NOMO-1 treated with DMSO at 0.1 percent for 48 hours (cell line): ENCODE measurements around the gene SPTBN5.
A peak's percentile ranks its signal among the peaks of the same experiment; 100 is the strongest.

Experiments
- DNase-seq: peaks from one replicate; lab custom pipeline; 2025; ENCODE audit not compliant: unreplicated experiment; lab: John Stamatoyannopoulos, UW

SPTBN5 gene

DNA sequence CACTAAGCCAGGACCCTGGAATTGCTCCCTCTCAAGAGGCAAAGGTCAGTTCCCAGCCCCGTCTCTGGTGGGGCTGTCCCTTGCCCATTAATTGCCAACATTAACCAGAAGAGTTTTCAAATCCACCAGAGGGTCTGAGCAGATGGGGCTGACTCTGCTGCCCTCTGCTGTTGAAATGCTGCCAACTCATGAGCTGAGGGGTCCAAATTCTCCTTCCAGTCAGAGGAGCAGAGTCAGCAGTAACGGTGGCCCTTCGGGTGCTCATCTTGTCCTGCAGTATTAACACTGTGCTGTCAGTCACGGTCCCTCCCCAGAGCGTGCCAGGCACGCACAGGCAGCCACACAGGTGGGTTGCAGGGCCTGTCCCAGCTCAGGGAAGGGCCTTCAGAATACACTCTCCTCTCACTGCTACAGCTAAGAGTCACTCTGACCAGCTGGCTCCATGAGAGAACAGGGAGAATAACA lies 10.7 kb upstream of the SPTBN5 start:
- peak; percentile 49 for DNase-seq

DNA sequence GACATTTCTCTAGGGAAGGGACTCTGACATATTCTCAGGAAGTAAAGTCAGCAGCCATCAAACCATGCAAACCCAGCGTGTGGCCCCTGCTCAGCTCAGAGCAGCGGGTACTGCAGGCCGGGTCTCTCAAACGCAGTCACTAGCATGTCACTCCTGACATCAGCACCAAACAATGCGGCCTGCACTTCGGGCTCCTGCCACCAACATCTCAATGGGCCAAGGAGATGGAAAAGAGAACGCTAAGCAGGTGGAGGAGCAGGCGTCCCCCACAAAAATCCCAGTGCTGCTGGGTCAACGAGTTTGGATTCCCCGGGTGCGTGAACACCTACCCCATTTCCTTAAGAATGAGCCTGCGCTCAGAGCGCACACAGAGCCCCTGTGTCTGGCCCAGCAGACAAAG lies 9.9 kb upstream of the SPTBN5 start:
- DNase-seq: no peak

- DNase-seq: no peak
Measured at GRCh38 chr15:41901431-41901830, 7.6 kb upstream of the SPTBN5 start.

GRCh38 chr15:41900526-41901380 lies 6.9 kb upstream of the SPTBN5 start:
- DNase-seq: no peak

GRCh38 chr15:41899854-41900442 lies 6.1 kb upstream of the SPTBN5 start:
- DNase-seq: no peak

GRCh38 chr15:41897363-41897799 lies 3.5 kb upstream of the SPTBN5 start:
- no peak for DNase-seq

DNA sequence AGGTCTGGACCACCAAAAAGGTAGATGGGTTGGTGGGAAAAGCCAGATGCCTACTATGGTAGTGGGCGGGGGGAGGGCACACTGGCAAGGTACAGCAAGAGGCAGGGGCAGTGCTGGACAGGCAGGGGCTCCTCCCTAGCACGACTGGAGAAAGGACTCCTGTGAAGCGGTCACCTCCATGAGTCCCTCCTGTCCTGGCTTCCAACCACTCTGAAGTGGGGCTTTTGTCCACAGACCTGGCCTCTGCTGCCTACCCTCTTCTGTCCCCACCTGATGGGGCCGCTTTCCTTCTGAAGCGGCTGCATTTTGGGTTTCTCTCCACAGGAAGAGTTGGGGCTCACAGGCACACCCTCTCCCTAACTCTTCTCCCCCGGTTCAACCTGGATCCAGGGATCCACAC lies 2.7 kb upstream of the SPTBN5 start:
- no peak for DNase-seq

- DNase-seq: no peak
Measured at GRCh38 chr15:41895957-41896356, 2.1 kb upstream of the SPTBN5 start.

- DNase-seq: no peak
Measured at GRCh38 chr15:41895491-41895890, 1.6 kb upstream of the SPTBN5 start.

DNA sequence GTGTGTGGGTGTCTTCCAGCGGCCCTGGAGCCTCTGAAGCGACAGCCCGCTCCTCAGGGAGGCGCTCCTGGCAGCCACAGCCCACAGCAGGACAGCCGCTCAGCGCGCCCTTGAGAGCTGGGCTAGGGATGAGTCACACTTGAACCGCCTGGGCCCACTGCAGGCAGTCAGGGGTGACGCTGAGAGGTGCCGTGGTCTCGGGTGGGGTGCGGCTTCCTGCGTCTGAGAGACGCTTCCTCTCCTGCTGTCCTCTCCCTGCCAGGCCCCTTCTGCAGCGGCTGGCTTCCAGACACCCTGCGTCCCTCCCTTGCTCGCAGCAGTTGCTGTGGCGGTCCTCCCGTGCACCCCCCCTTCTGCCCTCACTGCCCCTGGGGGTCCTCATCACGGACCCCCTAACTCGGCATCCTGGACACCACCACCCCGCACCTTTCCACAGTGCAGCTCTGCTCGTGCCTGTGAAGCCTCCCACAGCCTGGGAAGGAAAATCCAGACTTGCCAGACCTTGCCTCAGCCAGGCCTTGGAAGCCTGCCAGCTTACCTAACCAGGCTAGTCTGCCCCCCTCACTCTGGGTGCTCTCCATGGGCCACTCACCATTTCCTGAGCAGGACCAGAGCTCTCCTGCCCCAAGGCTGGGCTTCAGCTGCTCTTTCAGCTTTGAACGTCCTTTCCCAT lies 1.1 kb upstream of the SPTBN5 start:
- DNase-seq: peak; percentile 72

DNA sequence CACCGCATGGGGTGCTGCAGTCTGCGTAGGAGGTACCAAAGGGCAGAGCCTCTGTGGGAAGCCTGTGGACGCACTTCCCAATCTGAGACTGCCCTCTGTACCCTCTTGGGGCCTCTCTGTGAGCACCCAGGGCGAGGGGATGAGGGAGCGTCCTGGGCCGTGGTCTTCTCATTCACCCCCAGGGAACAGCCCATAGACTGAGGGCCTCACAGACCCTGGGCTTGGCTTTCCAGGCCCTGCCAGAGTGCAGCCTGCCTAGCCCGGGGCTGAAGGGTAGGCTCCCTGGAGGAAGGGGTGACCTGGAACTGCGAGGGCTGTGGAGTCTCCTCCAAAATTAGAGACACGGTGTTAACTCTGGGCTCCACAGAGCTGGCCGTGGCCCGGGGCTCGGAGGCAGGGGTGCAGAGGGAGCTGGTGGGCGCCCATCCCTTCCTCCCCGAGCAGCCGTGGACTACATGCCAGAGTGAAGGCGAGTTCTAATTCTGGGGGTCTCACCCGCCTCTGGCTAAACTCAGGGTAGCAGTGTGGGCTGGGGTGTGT lies 468 bp upstream of the SPTBN5 start:
- DNase-seq: no peak

- no peak for DNase-seq
Measured at GRCh38 chr15:41892621-41893421, 1.0 kb downstream of the SPTBN5 start.

- no peak for DNase-seq
Measured at GRCh38 chr15:41891946-41892345, 1.9 kb downstream of the SPTBN5 start.

DNA sequence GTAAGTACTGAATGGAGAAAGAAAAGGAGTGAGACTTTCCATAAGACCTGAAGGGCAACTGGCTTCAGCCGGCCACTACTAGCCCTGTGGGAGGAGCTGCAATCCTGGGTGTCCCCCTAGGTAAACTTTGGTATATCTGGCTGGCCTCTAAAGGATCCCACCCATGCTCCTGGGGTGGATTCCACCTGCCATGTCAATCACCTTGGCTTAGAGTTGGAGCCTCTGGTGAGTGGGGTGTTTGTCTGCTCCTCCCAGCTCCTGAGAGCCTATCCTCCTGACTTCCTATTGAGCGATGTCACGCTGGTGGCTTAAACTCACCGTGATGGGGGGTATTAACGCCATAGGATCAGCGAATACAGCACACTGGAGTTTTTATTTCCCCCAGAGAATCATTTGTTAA lies 2.6 kb downstream of the SPTBN5 start:
- DNase-seq: no peak

DNA sequence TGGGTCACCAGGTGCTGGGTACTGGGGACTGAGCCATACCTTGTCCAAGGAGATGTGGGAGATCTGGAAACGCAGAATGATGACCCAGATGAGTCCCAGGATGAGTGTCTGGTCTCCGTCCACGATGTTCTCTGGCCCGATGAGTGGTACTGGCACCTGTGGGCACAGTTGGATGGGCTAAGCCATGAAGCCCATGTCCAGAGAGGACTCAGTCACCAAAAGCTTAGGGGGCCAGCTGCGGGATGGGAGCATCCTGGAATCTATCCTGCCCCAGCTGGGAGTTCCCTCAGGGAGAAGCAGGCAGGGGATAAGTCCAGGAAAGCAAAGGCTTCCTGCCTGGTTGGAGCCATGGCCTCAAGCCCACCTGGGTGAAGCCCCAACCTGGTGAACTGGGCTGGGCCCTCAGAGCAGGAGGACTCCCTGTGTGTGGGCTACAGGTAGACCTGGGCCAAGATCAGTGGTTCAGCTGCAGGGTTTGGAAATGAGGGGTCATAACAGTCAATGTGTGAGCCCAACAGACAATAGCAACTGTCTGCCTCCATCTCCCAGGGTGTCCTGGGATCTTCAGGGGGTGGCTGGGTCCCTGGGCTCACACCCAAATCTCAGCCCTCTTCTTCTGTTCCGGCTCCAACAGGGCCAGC lies 3.7 kb downstream of the SPTBN5 start:
- DNase-seq: no peak

GRCh38 chr15:41888662-41889253 lies 5.1 kb downstream of the SPTBN5 start:
- DNase-seq: no peak

DNA sequence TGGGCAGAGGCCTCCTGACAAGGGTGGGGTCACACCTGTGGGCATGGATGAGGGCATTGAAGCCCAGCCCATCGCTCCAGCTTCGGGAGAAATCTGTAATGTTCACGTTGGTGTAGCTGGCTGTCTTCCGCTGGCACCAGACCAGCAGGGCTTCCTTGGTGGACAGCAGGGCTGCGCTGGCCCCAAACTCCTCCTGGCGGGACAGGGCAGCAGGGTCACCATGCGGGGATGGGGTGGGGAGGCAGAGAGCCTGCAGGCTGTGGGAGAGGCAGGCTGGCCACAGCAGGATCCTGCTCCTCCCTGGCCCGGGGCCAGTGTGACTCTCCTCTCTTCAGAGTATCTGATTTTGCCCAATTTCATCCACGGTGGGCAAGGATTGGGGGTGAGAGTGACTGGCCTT lies 6.0 kb downstream of the SPTBN5 start:
- no peak for DNase-seq

GRCh38 chr15:41887161-41887560 lies 6.7 kb downstream of the SPTBN5 start:
- DNase-seq: no peak

GRCh38 chr15:41886741-41887140 lies 7.1 kb downstream of the SPTBN5 start:
- no peak for DNase-seq

DNA sequence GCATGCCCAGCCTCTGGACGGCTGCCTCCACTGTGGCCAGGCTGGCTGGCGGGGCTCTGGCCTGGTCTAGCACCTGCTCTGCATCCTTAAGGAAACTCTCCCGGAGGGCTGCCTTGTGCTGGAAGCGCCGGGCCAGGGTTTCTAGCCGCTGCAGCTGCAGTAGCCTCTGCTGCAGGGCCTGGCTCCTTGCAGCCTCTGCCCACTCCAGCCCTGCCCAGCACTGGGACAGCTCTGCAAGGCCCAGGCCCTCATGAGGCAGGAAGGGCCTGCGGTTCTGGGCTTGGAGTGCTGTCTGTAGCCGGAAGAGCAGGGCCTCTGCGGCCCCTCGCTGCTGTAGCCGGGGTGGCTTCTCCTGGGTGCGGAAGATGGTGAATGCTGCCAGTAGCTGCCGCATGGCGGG lies 8.0 kb downstream of the SPTBN5 start:
- DNase-seq: no peak
